Cardiac fibroblast (primary cell): ENCODE measurements around the gene MBP.
A peak's percentile ranks its signal among the peaks of the same experiment; 100 is the strongest.

Source experiments
- DNase-seq, 2 donors: peaks; one replicate each; pipeline versions ENCODE4 v3.0.0 to v3.0.0-alpha.2; 2010; ENCODE audit warnings: low read depth in 2 of 2
- H3K4me3 ChIP-seq, 2 donors: replicated peaks in 1 of 2; 1 replicate in 1 of 2; 2 replicates in 1 of 2; pipeline ENCODE4 v1.5.1; 2011; ENCODE audit warnings: low read depth in 2 of 2, low read length in 2 of 2, mild to moderate bottlenecking in 2 of 2, moderate library complexity in 1 of 2
- TF ChIP-seq, protein P1 (sequence below): IDR thresholded peaks from one replicate; pipeline ENCODE4 v1.5.1; 2011; ENCODE audit warnings: low read depth, mild to moderate bottlenecking, low read length, inconsistent platforms

MBP gene

GRCh38 chr18:77106331-77106730, 26.3 kb downstream of the MBP start:
- H3K4me3 ChIP-seq = no peak overlapping the region
- peak in 1 of 2 donors; percentile 50 for DNase-seq
- TF ChIP-seq, protein P1, sequence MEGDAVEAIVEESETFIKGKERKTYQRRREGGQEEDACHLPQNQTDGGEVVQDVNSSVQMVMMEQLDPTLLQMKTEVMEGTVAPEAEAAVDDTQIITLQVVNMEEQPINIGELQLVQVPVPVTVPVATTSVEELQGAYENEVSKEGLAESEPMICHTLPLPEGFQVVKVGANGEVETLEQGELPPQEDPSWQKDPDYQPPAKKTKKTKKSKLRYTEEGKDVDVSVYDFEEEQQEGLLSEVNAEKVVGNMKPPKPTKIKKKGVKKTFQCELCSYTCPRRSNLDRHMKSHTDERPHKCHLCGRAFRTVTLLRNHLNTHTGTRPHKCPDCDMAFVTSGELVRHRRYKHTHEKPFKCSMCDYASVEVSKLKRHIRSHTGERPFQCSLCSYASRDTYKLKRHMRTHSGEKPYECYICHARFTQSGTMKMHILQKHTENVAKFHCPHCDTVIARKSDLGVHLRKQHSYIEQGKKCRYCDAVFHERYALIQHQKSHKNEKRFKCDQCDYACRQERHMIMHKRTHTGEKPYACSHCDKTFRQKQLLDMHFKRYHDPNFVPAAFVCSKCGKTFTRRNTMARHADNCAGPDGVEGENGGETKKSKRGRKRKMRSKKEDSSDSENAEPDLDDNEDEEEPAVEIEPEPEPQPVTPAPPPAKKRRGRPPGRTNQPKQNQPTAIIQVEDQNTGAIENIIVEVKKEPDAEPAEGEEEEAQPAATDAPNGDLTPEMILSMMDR = no peak

DNA sequence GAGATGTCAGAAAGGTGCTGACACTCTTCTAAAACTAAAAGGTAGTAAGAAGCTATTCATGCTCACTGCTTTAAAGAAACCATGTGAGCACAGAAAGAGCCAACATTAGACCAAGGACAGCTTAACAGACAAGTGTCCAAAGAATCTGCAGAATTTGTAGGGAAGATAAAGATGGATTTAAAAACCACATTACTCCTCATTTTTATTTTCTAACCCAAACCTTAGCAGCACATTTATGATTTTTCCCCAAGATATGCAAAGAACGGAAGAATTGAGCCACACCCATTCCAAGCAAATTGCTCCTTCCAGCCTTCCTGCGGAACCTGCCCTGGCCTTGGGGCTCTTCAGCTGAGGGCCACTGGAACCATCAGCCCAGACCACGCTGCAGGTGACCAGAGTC, 26.9 kb downstream of the MBP start:
- TF ChIP-seq, protein P1 = no peak
- H3K4me3 ChIP-seq = no peak overlapping the region
- DNase-seq = no peak

- H3K4me3 ChIP-seq = no peak overlapping the region
- TF ChIP-seq, protein P1 = no peak
- DNase-seq = peak in 1 of 2 donors; percentile 11
Observed at GRCh38 chr18:77105028-77105427, 27.6 kb downstream of the MBP start.

GRCh38 chr18:77103991-77104531, 28.5 kb downstream of the MBP start:
- DNase-seq = peak; percentile 56 to 95
- TF ChIP-seq, protein P1 = no peak

GRCh38 chr18:77103187-77103850, 29.3 kb downstream of the MBP start:
- TF ChIP-seq, protein P1 = no peak
- H3K4me3 ChIP-seq = no peak overlapping the region
- peak; percentile 67 to 90 for DNase-seq

More at GRCh38 chr18:77103991-77104531, 28.5 kb downstream of the MBP start:
- H3K4me3 ChIP-seq = no peak overlapping the region

DNA sequence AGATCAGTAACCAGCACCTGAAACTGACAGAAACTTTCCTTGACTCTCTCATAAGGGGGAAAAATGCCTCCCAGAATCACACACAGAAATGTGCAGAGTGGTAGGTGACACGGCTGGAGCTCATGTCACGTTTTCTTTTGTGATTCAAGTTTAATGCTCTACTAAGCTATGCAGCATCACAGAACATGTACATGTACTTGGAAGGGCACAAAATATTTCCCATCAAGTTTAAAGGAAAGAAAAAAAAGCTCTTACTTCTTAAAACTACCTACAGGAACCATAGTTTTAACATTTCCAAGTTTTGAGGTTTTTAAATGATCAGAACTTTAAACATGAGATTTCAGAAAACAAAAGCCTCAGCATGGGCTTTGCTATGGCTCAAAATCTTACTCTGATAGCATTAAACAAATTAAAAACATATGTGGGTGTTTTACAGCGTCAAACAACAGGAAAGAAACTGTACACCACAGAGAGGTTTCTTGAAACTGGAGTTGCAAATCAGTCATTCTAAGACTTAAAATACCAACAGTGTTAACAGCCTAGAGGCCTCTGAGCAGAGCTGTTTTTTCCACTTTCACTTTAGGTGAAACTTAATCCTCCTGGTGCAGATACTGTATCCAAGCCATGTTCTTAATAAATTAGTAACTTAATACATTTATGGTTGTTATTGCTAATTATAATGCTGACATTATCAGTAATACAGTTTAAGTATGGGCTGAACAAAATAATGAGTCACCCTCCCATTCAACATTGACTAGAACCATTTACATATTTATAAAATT, 30.1 kb downstream of the MBP start:
- peak overlapping the region in 1 of 2 donors; percentile 33 for H3K4me3 ChIP-seq
- DNase-seq = peak; percentile 80 to 91
- TF ChIP-seq, protein P1 = no peak
